H1 (cell line): ENCODE data around the gene MOV10L1.

Experiments
- BCL11A ChIP-seq, 2 experiments: IDR thresholded peaks; one replicate each; pipeline ENCODE4 v1.6.1; 2011; ENCODE audit warnings: low read depth in 2 of 2, low read length in 2 of 2, mild to moderate bottlenecking in 2 of 2
- BRCA1 ChIP-seq: IDR thresholded peaks from 2 replicates; pipeline ENCODE4 v1.6.1; 2012; ENCODE audit warnings: low read depth, low read length, improper control_type of control experiment
- CEBPB ChIP-seq: IDR thresholded peaks from 2 replicates; pipeline ENCODE4 v1.6.1; 2012; ENCODE audit warnings: low read depth, low read length
- CTCF ChIP-seq, 3 experiments: IDR thresholded peaks; 1 replicate in 2 of 3; 2 replicates in 1 of 3; pipeline versions ENCODE4 v1.5.1 to v1.6.1; 2011; ENCODE audit warnings: low read length in 3 of 3, mild to moderate bottlenecking in 3 of 3, inconsistent platforms in 2 of 3, low read depth in 1 of 3, moderate library complexity in 1 of 3; ENCODE audit not compliant: insufficient read depth in 1 of 3; ENCODE audit errors: control extremely low read depth in 1 of 3
- EZH2 ChIP-seq: fragments of 200-600 bp; sonication (generic); IDR thresholded peaks from 2 replicates; pipeline ENCODE4 v1.7.1; 2012; ENCODE audit warnings: low read depth, mild to moderate bottlenecking, moderate library complexity, low read length, inconsistent platforms; ENCODE audit not compliant: severe bottlenecking
- POLR2A ChIP-seq, 2 experiments: IDR thresholded peaks; 1 replicate in 1 of 2; 2 replicates in 1 of 2; pipeline ENCODE4 v1.6.1; 2011; ENCODE audit warnings: low read depth in 2 of 2, low read length in 2 of 2, mild to moderate bottlenecking in 2 of 2; ENCODE audit errors: control extremely low read depth in 1 of 2
- RBBP5 ChIP-seq: IDR thresholded peaks from 2 replicates; pipeline ENCODE4 v1.7.1; 2012; ENCODE audit warnings: low read depth, mild to moderate bottlenecking, inconsistent platforms, low read length, moderate library complexity, borderline replicate concordance
- SAP30 ChIP-seq: fragments of 300-600 bp; sonication (generic); IDR thresholded peaks from 2 replicates; pipeline ENCODE4 v1.7.1; 2012; ENCODE audit warnings: low read length, moderate library complexity, mild to moderate bottlenecking, inconsistent platforms; ENCODE audit not compliant: insufficient read depth, insufficient replicate concordance
- TCF12 ChIP-seq: IDR thresholded peaks from 2 replicates; pipeline ENCODE4 v1.6.1; 2011; ENCODE audit warnings: low read depth, mild to moderate bottlenecking, low read length
- YY1 ChIP-seq: IDR thresholded peaks from 2 replicates; pipeline ENCODE4 v1.6.1; 2011; ENCODE audit warnings: low read depth, mild to moderate bottlenecking, low read length
- ZNF274 ChIP-seq: IDR thresholded peaks from 2 replicates; pipeline ENCODE4 v1.7.0; 2012; ENCODE audit warnings: low read length, borderline replicate concordance; ENCODE audit errors: extremely low read depth

- TF ChIP-seq TCF12 (no peak), CTCF (IDR thresholded peaks at IDR 0.05; ENCODE audit: control extremely low read depth in 1 of 3, insufficient read depth in 1 of 3, low read depth in 1 of 3, low read length in 3 of 3) (no peak), CEBPB (no peak), RBBP5 (no peak), POLR2A (IDR thresholded peaks at IDR 0.05; ENCODE audit: control extremely low read depth in 1 of 2, low read depth in 2 of 2, low read length in 2 of 2) (no peak), ZNF274 (no peak), BCL11A (IDR thresholded peaks at IDR 0.05; ENCODE audit: low read depth in 2 of 2, low read length in 2 of 2) (no peak), YY1 (no peak), SAP30 (no peak), EZH2 (no peak), BRCA1 (no peak)
Measured at GRCh38 chr22:50205781-50206569, 116.2 kb downstream of the MOV10L1 start.
